Measurements from ENCODE around the gene PGC.

Gene PGC

DNA sequence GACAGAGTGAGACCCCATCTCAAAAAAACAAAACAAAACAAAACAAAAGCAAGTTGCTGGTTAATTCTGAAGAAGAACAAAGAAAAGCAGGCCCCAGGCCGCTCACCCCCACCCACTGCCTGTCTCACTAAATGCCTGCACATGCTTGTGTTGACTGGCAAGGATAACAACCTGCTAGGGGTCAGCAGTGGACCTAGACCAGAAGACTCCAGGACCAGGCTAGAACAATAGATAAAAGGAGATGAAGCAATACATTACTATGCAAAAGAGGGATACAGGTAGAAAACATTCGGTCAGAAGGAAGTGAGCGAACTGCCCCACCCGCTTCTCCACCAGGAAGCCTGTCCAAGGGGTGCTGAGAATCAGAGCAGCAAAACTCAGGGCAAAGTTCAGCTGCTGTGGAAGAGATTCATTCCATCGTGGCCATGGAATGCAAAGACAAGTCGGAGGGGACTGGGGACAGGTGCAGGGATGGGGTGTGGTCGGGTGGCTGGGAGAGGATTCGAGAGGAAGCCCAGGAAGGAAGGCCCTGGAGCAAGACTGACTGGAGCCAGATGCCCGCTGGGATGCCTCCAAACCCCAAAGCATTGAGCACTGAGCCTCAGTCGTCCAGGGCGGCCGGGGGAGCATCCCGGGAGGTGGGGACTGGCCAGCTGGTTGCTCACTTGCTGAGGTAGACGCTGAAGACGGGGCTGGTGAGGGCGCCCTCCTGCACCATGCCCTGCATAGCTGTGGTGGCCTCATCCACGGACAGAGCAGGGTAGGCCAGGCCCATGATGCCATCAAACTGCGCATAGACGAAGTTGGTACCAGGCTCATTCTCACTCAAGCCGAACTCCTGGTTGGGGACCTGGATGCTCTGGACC is 5.3 kb downstream of the PGC start:
- Histone ChIP-seq H3K27ac (ENCODE audit: insufficient read depth in 1 of 2, low read depth in 1 of 2, low read length in 2 of 2, poor library complexity in 1 of 2, severe bottlenecking in 2 of 2) (no peak overlapping the region), H3K4me1 (ENCODE audit: control extremely low read depth in 1 of 4, control insufficient read depth in 4 of 4, insufficient read depth in 4 of 4, low read length in 3 of 4) (no peaks in the 10 kb centered on the region), H3K4me3 (ENCODE audit: control insufficient read depth in 1 of 7, extremely low read depth in 1 of 7, insufficient read depth in 4 of 7, low read depth in 2 of 7, low read length in 6 of 7) (no peak overlapping the region), H3K9me3 (ENCODE audit: control extremely low read depth in 1 of 5, control insufficient read depth in 4 of 5, insufficient read depth in 2 of 5, low read depth in 1 of 5, low read length in 4 of 5) (no peaks in the 10 kb centered on the region), H3K36me3 (ENCODE audit: control insufficient read depth in 4 of 4, insufficient read depth in 4 of 4, low read length in 3 of 4) (no peaks in the 10 kb centered on the region), H3K27me3 (replicated peaks in 2 of 5; ENCODE audit: control insufficient read depth in 4 of 5, insufficient read depth in 5 of 5, low read length in 4 of 5) (no peaks in the 10 kb centered on the region)
- POLR2A ChIA-PET: no interaction called here
- CTCF ChIA-PET: interaction anchor here (0.9 to 1.8 kb wide), 4 partner anchors 9 to 45 kb away, joined by 3 to 6 read pairs (median 3); partner anchors contain the start of gene TOMM6
- WGBS (ENCODE audit: insufficient coverage): 93% methylated on average over 19 of the region's 20 CpGs
- no peak for DNase-seq

DNA sequence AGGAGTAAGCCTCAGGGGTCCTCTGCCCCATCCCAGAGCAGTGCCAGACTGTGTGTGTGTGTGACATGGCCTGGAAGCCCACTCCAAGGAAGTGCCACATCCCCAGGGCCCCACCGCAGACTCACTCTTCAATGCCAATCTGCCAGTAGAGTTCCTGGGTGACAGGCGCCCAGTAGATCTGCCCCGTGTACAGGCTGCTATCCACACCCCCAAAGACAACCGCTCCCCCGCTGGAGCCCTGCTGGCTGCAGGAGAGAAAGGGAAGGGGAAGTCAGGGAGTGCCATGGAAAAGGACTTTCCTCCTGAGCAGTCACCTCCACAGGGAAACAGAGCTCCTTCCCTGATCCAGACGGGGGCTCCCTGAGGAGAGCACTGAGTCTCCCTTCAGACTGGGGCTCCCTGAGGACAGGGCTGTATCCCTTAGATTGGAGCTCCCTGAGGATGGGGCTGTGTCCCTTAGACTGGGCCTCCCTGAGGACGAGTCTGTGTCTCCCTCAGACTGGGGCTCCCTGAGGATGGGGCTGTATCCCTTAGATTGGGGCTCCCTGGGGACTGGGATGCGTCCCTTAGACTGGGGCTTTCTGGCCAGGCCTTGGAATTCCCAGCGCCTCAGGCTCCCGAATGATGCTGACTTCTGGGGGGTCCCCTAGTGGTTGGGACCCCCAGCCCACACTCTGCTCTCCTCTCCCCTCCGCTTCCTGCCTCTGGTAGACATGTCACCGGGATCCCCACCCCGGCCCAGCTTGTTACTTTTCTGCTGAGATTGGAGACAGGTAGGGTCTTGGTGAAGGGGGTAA is 6.6 kb downstream of the PGC start:
- Histone ChIP-seq H3K4me1 (ENCODE audit: control extremely low read depth in 1 of 4, control insufficient read depth in 4 of 4, insufficient read depth in 4 of 4, low read length in 3 of 4) (peaks cover 0 to 6% (median 5%) of the 10 kb centered on the region in 4 experiments), H3K36me3 (ENCODE audit: control insufficient read depth in 4 of 4, insufficient read depth in 4 of 4, low read length in 3 of 4) (no peaks in the 10 kb centered on the region), H3K27me3 (replicated peaks in 2 of 5; ENCODE audit: control insufficient read depth in 4 of 5, insufficient read depth in 5 of 5, low read length in 4 of 5) (no peaks in the 10 kb centered on the region), H3K27ac (ENCODE audit: insufficient read depth in 1 of 2, low read depth in 1 of 2, low read length in 2 of 2, poor library complexity in 1 of 2, severe bottlenecking in 2 of 2) (no peak overlapping the region), H3K9me3 (ENCODE audit: control extremely low read depth in 1 of 5, control insufficient read depth in 4 of 5, insufficient read depth in 2 of 5, low read depth in 1 of 5, low read length in 4 of 5) (no peaks in the 10 kb centered on the region), H3K4me3 (ENCODE audit: control insufficient read depth in 1 of 7, extremely low read depth in 1 of 7, insufficient read depth in 4 of 7, low read depth in 2 of 7, low read length in 6 of 7) (no peak overlapping the region)
- CTCF ChIA-PET: interaction anchor here (1.2 to 1.4 kb wide), 3 partner anchors 10 to 35 kb away, joined by 3 to 4 read pairs (median 3); no protein-coding TSS in a partner anchor
- no peak for DNase-seq
- WGBS (ENCODE audit: insufficient coverage): 91% methylated on average over 9 of the region's 13 CpGs
- POLR2A ChIA-PET: no interaction called here

DNA sequence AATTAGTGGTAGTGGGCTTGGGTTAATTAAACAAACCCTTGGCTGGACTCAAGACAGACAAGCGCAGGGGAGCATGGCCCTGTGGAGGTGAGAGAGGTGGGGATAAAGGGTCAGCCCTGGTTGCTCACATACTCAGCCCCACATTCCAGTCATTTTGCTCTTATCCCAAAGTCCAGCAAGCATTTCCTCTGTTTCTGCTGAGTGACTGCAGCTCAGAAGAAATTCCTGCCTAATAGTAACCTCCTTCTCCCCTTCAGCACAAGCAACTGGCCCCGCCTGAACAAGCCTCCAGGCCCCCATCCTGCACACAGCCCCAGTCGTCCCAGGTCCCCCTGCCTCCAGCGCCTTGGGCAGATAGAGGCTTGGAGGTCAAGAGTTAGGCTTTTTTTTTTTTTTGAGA is 8.2 kb downstream of the PGC start:
- Histone ChIP-seq H3K4me1 (ENCODE audit: control extremely low read depth in 1 of 4, control insufficient read depth in 4 of 4, insufficient read depth in 4 of 4, low read length in 3 of 4) (peaks cover 0 to 15% (median 5%) of the 10 kb centered on the region in 4 experiments), H3K27ac (ENCODE audit: insufficient read depth in 1 of 2, low read depth in 1 of 2, low read length in 2 of 2, poor library complexity in 1 of 2, severe bottlenecking in 2 of 2) (no peak overlapping the region), H3K27me3 (replicated peaks in 2 of 5; ENCODE audit: control insufficient read depth in 4 of 5, insufficient read depth in 5 of 5, low read length in 4 of 5) (no peaks in the 10 kb centered on the region), H3K9me3 (ENCODE audit: control extremely low read depth in 1 of 5, control insufficient read depth in 4 of 5, insufficient read depth in 2 of 5, low read depth in 1 of 5, low read length in 4 of 5) (no peaks in the 10 kb centered on the region), H3K4me3 (ENCODE audit: control insufficient read depth in 1 of 7, extremely low read depth in 1 of 7, insufficient read depth in 4 of 7, low read depth in 2 of 7, low read length in 6 of 7) (no peak overlapping the region), H3K36me3 (ENCODE audit: control insufficient read depth in 4 of 4, insufficient read depth in 4 of 4, low read length in 3 of 4) (no peaks in the 10 kb centered on the region)
- ChIA-PET CTCF (no interaction called here), POLR2A (interaction anchor here (0.6 kb wide), 1 partner anchor 30 kb away, joined by 3 read pairs; no protein-coding TSS in a partner anchor)
- no peak for DNase-seq
- 100% methylated on average over 3 of the region's 4 CpGs for WGBS (ENCODE audit: insufficient coverage)

DNA sequence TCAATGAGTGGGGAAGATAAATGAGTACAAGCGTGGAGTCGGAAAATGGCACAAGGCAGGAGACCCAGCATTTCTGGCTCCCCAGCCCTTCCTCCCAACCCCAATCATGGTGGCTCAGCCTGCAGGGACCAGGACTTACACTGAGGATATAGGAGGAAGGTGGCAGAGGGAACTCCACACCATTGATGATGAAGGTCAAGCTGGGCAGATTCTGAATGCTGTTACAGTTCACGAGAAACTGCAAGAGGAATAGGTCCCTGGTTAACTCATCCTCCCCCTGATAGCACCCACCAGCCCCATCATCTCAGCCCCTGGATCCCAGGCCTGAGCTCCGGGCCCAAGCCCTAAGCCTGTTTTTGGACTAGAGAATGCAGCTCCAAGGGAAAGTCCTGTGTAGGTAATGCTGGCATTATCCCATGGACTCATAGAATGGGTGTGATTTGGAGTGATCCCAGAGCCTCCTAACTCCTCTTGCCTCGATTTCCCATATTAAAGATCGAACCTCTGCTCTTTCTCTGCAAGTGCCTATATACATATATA is 9.5 kb downstream of the PGC start:
- Histone ChIP-seq H3K9me3 (ENCODE audit: control extremely low read depth in 1 of 5, control insufficient read depth in 4 of 5, insufficient read depth in 2 of 5, low read depth in 1 of 5, low read length in 4 of 5) (no peaks in the 10 kb centered on the region), H3K4me3 (ENCODE audit: control insufficient read depth in 1 of 7, extremely low read depth in 1 of 7, insufficient read depth in 4 of 7, low read depth in 2 of 7, low read length in 6 of 7) (no peak overlapping the region), H3K27ac (ENCODE audit: insufficient read depth in 1 of 2, low read depth in 1 of 2, low read length in 2 of 2, poor library complexity in 1 of 2, severe bottlenecking in 2 of 2) (no peak overlapping the region), H3K36me3 (ENCODE audit: control insufficient read depth in 4 of 4, insufficient read depth in 4 of 4, low read length in 3 of 4) (no peaks in the 10 kb centered on the region), H3K27me3 (replicated peaks in 2 of 5; ENCODE audit: control insufficient read depth in 4 of 5, insufficient read depth in 5 of 5, low read length in 4 of 5) (no peaks in the 10 kb centered on the region), H3K4me1 (ENCODE audit: control extremely low read depth in 1 of 4, control insufficient read depth in 4 of 4, insufficient read depth in 4 of 4, low read length in 3 of 4) (peaks cover 0 to 29% (median 19%) of the 10 kb centered on the region in 4 experiments)
- ChIA-PET POLR2A (no interaction called here), CTCF (interaction anchor here (1.0 to 6.3 kb wide), 3 partner anchors 30 to 37 kb away, joined by 3 to 68 read pairs (median 7); no protein-coding TSS in a partner anchor)
- 100% methylated on average over 1 of the region's 6 CpGs for WGBS (ENCODE audit: insufficient coverage)
- no peak for DNase-seq

DNA sequence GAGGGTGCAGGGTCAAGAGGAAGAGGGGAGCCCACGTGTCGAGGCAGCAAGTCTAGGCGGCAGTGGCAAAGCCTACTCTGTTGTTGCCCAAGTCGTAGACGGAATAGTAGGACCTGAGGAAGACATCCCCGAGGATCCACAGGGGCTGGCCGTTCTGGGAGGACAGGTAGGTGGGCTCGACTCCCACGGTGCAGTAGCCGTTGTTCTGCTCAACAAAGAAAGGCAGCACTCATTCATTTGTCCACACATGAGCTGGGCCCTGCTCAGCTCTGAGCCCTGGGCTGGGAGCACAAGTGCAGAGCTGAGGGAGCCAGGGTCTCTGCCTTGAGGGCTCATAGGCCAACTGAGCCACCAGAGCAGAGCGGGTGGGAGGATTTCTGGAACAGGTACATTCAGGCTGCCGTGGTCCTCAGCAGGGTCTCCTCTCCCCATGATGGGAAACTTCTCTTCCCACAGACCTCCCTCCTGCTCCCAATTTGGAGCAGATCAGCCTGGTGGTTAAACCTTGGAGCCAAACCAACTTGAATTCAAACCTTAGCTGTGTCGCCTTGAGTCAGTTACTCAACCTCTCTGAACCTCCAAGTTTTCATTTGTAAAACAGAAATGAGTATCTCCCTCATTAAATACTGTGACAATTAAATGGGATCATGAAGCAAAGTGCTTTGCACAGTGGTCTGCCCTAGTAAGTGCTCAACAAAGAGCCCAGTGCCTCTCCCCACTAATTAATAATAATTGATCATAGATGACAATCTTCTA is 10.2 kb downstream of the PGC start:
- H3K4me1 ChIP-seq (ENCODE audit: control extremely low read depth in 1 of 4, control insufficient read depth in 4 of 4, insufficient read depth in 4 of 4, low read length in 3 of 4): peaks cover 0 to 34% (median 22%) of the 10 kb centered on the region in 4 experiments
- ChIA-PET CTCF (interaction anchor here (1.0 to 6.3 kb wide), 4 partner anchors 11 to 38 kb away, joined by 3 to 68 read pairs (median 5); no protein-coding TSS in a partner anchor), POLR2A (no interaction called here)
- no peak overlapping the region for H3K27ac ChIP-seq (ENCODE audit: insufficient read depth in 1 of 2, low read depth in 1 of 2, low read length in 2 of 2, poor library complexity in 1 of 2, severe bottlenecking in 2 of 2)
- no peaks in the 10 kb centered on the region for H3K27me3 ChIP-seq (replicated peaks in 2 of 5; ENCODE audit: control insufficient read depth in 4 of 5, insufficient read depth in 5 of 5, low read length in 4 of 5)
- no peaks in the 10 kb centered on the region for H3K9me3 ChIP-seq (ENCODE audit: control extremely low read depth in 1 of 5, control insufficient read depth in 4 of 5, insufficient read depth in 2 of 5, low read depth in 1 of 5, low read length in 4 of 5)
- DNase-seq: no peak
- H3K4me3 ChIP-seq (ENCODE audit: control insufficient read depth in 1 of 7, extremely low read depth in 1 of 7, insufficient read depth in 4 of 7, low read depth in 2 of 7, low read length in 6 of 7): no peak overlapping the region
- no peaks in the 10 kb centered on the region for H3K36me3 ChIP-seq (ENCODE audit: control insufficient read depth in 4 of 4, insufficient read depth in 4 of 4, low read length in 3 of 4)
- 98% methylated on average over 12 of the region's 13 CpGs for WGBS (ENCODE audit: insufficient coverage)

DNA sequence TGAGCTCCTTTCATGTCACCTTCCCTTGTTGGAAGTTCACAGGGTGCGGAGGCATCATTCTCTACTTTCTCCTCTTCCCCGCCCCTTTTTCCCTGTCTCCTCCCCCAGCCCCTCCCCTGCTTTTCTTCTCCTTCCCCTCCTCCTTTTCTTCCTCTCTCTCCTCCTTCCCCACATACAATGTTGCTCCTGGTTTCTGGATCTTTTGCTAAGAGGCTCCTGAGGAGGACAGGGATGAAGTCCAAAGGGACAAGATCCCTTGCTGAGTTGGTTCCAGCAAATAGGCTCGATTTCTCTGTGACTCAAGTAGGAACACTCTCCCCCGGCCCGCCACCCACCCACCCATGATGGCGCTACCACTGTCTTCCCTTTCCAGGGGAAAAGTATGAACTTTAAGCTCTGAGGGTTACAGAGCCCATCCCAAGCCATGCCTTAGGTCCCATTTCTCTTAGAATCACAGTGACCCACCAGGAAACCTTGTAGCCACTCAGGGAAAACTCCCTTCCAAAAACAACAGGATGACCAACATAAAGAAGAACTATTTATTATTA is 10.9 kb downstream of the PGC start:
- WGBS (ENCODE audit: insufficient coverage): 79% methylated on average over 3 of the region's 6 CpGs
- CTCF ChIA-PET: interaction anchor here (0.6 to 9.3 kb wide), 6 partner anchors 10 to 307 kb away, joined by 3 to 90 read pairs (median 5); no protein-coding TSS in a partner anchor
- POLR2A ChIA-PET: no interaction called here
- no peaks in the 10 kb centered on the region for H3K9me3 ChIP-seq (ENCODE audit: control extremely low read depth in 1 of 5, control insufficient read depth in 4 of 5, insufficient read depth in 2 of 5, low read depth in 1 of 5, low read length in 4 of 5)
- no peaks in the 10 kb centered on the region for H3K27me3 ChIP-seq (replicated peaks in 2 of 5; ENCODE audit: control insufficient read depth in 4 of 5, insufficient read depth in 5 of 5, low read length in 4 of 5)
- no peak for DNase-seq
- peak overlapping the region in 3 of 7 experiments; percentile 30 to 85 (median 76) for H3K4me3 ChIP-seq (ENCODE audit: control insufficient read depth in 1 of 7, extremely low read depth in 1 of 7, insufficient read depth in 4 of 7, low read depth in 2 of 7, low read length in 6 of 7)
- H3K27ac ChIP-seq (ENCODE audit: insufficient read depth in 1 of 2, low read depth in 1 of 2, low read length in 2 of 2, poor library complexity in 1 of 2, severe bottlenecking in 2 of 2): no peak overlapping the region
- H3K36me3 ChIP-seq (ENCODE audit: control insufficient read depth in 4 of 4, insufficient read depth in 4 of 4, low read length in 3 of 4): no peaks in the 10 kb centered on the region
- H3K4me1 ChIP-seq (ENCODE audit: control extremely low read depth in 1 of 4, control insufficient read depth in 4 of 4, insufficient read depth in 4 of 4, low read length in 3 of 4): peaks cover 0 to 34% (median 22%) of the 10 kb centered on the region in 4 experiments

All from common myeloid progenitor, CD34-positive (primary cell).